Upper lobe of left lung (tissue), 6 donors: ENCODE data around the gene RAPGEF2. TPM values are rescaled to one million over a fixed set of nuclear protein-coding genes. Genes with fewer than 3 reads are reported as not detected.
A peak's percentile ranks its signal among the peaks of the same experiment; 100 is the strongest.

Experiments used
- ATAC-seq, 2 donors: fragments of 200-7000 bp; cut with Tn5 transposase; one replicate each; pipeline ENCODE4 v1.9.1; 2022; ENCODE audit warnings: mild to moderate bottlenecking in 2 of 2, moderate library complexity in 2 of 2; ENCODE audit not compliant: low FRiP score in 2 of 2
- DNase-seq, 2 donors: peaks; one replicate each; pipeline ENCODE4 v3.0.0-alpha.2; 2019 to 2020
- H3K27ac ChIP-seq, 4 donors: fragments of 200-600 bp; sonication (generic); one replicate each; pipeline ENCODE4 v1.5.1; 2016 to 2019
- H3K27me3 ChIP-seq, 4 donors: fragments of 200-600 bp; sonication (generic); one replicate each; pipeline ENCODE4 v1.5.1; 2017 to 2019
- H3K36me3 ChIP-seq, 4 donors: fragments of 200-600 bp; sonication (generic); one replicate each; pipeline ENCODE4 v1.5.1; 2016 to 2019
- H3K4me1 ChIP-seq, 4 donors: fragments of 200-600 bp; sonication (generic); one replicate each; pipeline ENCODE4 v1.5.1; 2018 to 2019
- H3K4me3 ChIP-seq, 4 donors: fragments of 200-600 bp; sonication (generic); one replicate each; pipeline ENCODE4 v1.5.1; 2017 to 2019; ENCODE audit warnings: mild to moderate bottlenecking in 2 of 4, moderate library complexity in 1 of 4
- H3K9me3 ChIP-seq, 4 donors: fragments of 200-600 bp; sonication (generic); one replicate each; pipeline ENCODE4 v1.5.1; 2018 to 2019
- CTCF ChIP-seq, 6 experiments: fragments of 450-650 bp in 4 of 6; fragments of 200-600 bp in 2 of 6; sonication (generic) in 2 of 6; IDR thresholded peaks; one replicate each; pipeline ENCODE4 v1.5.1; 2016 to 2019; ENCODE audit warnings: antibody characterized with exemption in 6 of 6
- EP300 ChIP-seq, 4 donors: sonication (generic); formaldehyde crosslinking; IDR thresholded peaks; one replicate each; pipeline ENCODE4 v1.5.1; 2017; ENCODE audit warnings: antibody characterized with exemption in 4 of 4, control low read depth in 2 of 4
- POLR2A ChIP-seq, 4 donors: fragments of 450-650 bp; IDR thresholded peaks; one replicate each; pipeline ENCODE4 v1.5.1; 2016 to 2017; ENCODE audit warnings: antibody characterized with exemption in 4 of 4, mild to moderate bottlenecking in 2 of 4
- POLR2AphosphoS5 ChIP-seq, 2 donors: sonication (generic); formaldehyde crosslinking; IDR thresholded peaks; one replicate each; pipeline ENCODE4 v1.5.1; 2017; ENCODE audit warnings: antibody characterized with exemption in 2 of 2
- WGBS, 2 donors: methylation state at CpG; one replicate each; pipeline ENCODE4 v1.1.5; 2017 to 2018; 5-methylcytosine and 5-hydroxymethylcytosine counted together
- total RNA-seq, 6 donors: library from RNA; depleted of rRNA in 4 of 6; stranded (reverse); fragments of >200 nt in 4 of 6; gene quantifications; one replicate each; pipeline versions ENCODE4 v1.1.0 to v1.2.1, GENCODE V29; 2016 to 2021
- donor health status: DM: no; HTN: no; CAD: no; lungs with moderate emphysema.
- donor health status: DM: no; HTN: yes; CAD: no; lungs with severe emphysema.

The RAPGEF2 gene
- total RNA-seq, 6 donors from 2014 or later = 53.3 to 122 (median 66.3) TPM

- 87 to 89% methylated on average over 4 of the region's 4 CpGs for WGBS, 2 donors
- no peak for ATAC-seq
- TF ChIP-seq CTCF (IDR thresholded peaks at IDR 0.05) (no peak), POLR2AphosphoS5 (IDR thresholded peaks at IDR 0.05) (no peak), POLR2A (IDR thresholded peaks at IDR 0.05) (no peak), EP300 (IDR thresholded peaks at IDR 0.05) (no peak)
Measured at GRCh38 chr4:159222043-159222552, 119.2 kb downstream of the RAPGEF2 start.

GRCh38 chr4:159224408-159224807 lies 121.5 kb downstream of the RAPGEF2 start:
- no peak overlapping the region for H3K27ac ChIP-seq
- no peaks in the 10 kb centered on the region for H3K27me3 ChIP-seq
- ATAC-seq = no peak
- H3K4me1 ChIP-seq = peaks cover 14 to 41% (median 22%) of the 10 kb centered on the region in 4 donors
- no peak for DNase-seq
- 97 to 99% methylated on average over 3 of the region's 3 CpGs for WGBS, 2 donors
- no peaks in the 10 kb centered on the region for H3K36me3 ChIP-seq
- TF ChIP-seq POLR2A (IDR thresholded peaks at IDR 0.05) = no peak
- no peak for TF ChIP-seq EP300 (IDR thresholded peaks at IDR 0.05)
- TF ChIP-seq CTCF (IDR thresholded peaks at IDR 0.05) = no peak
- no peak for TF ChIP-seq POLR2AphosphoS5 (IDR thresholded peaks at IDR 0.05)
- no peak overlapping the region for H3K4me3 ChIP-seq
- H3K9me3 ChIP-seq = no peaks in the 10 kb centered on the region

More at GRCh38 chr4:159222043-159222552, 119.2 kb downstream of the RAPGEF2 start:
- Histone ChIP-seq H3K4me1 (peaks cover 2 to 19% (median 12%) of the 10 kb centered on the region in 4 donors), H3K4me3 (no peak overlapping the region), H3K27me3 (no peaks in the 10 kb centered on the region), H3K9me3 (no peaks in the 10 kb centered on the region), H3K27ac (no peak overlapping the region), H3K36me3 (no peaks in the 10 kb centered on the region)
- DNase-seq = no peak

- peaks cover 14 to 28% (median 17%) of the 10 kb centered on the region in 4 donors for H3K4me1 ChIP-seq
- H3K4me3 ChIP-seq = no peak overlapping the region
- no peaks in the 10 kb centered on the region for H3K36me3 ChIP-seq
- DNase-seq = no peak
- ATAC-seq = peak in 1 of 2 donors; percentile 39
- no peaks in the 10 kb centered on the region for H3K27me3 ChIP-seq
- no peak for TF ChIP-seq POLR2AphosphoS5 (IDR thresholded peaks at IDR 0.05)
- TF ChIP-seq CTCF (IDR thresholded peaks at IDR 0.05) = no peak
- no peak for TF ChIP-seq POLR2A (IDR thresholded peaks at IDR 0.05)
- TF ChIP-seq EP300 (IDR thresholded peaks at IDR 0.05) = no peak
- peak overlapping the region; percentile 42 to 74 (median 66) for H3K27ac ChIP-seq
- no peaks in the 10 kb centered on the region for H3K9me3 ChIP-seq
- WGBS, 2 donors = 52 to 61% methylated on average over 3 of the region's 3 CpGs
Measured at GRCh38 chr4:159227378-159227777, 124.5 kb downstream of the RAPGEF2 start.

GRCh38 chr4:159227984-159228383 lies 125.1 kb downstream of the RAPGEF2 start:
- no peaks in the 10 kb centered on the region for H3K27me3 ChIP-seq
- TF ChIP-seq CTCF (IDR thresholded peaks at IDR 0.05) (peak in 2 of 6 experiments; percentile 21 to 65), EP300 (IDR thresholded peaks at IDR 0.05) (peak in 2 of 4 donors; percentile 56 to 65), POLR2AphosphoS5 (IDR thresholded peaks at IDR 0.05) (peak; percentile 41 to 71), POLR2A (IDR thresholded peaks at IDR 0.05) (no peak)
- H3K4me1 ChIP-seq = peaks cover 14 to 26% (median 16%) of the 10 kb centered on the region in 4 donors
- H3K9me3 ChIP-seq = no peaks in the 10 kb centered on the region
- peak overlapping the region; percentile 42 to 74 (median 66) for H3K27ac ChIP-seq
- H3K36me3 ChIP-seq = no peaks in the 10 kb centered on the region
- peak overlapping the region in 2 of 4 donors; percentile 34 to 35 for H3K4me3 ChIP-seq
- DNase-seq = peak in 1 of 2 donors; percentile 84
- 21 to 27% methylated on average over 11 of the region's 11 CpGs for WGBS, 2 donors
- peak; percentile 93 to 95 for ATAC-seq

- H3K27ac ChIP-seq = peak overlapping the region; percentile 41 to 74 (median 45)
- peaks cover 14 to 26% (median 16%) of the 10 kb centered on the region in 4 donors for H3K4me1 ChIP-seq
- DNase-seq (no peak), ATAC-seq (peak; percentile 37 to 87)
- H3K9me3 ChIP-seq = no peaks in the 10 kb centered on the region
- no peaks in the 10 kb centered on the region for H3K36me3 ChIP-seq
- H3K27me3 ChIP-seq = no peaks in the 10 kb centered on the region
- 48 to 57% methylated on average over 6 of the region's 6 CpGs for WGBS, 2 donors
- peak overlapping the region in 1 of 4 donors; percentile 10 for H3K4me3 ChIP-seq
- TF ChIP-seq CTCF (IDR thresholded peaks at IDR 0.05) (no peak), POLR2AphosphoS5 (IDR thresholded peaks at IDR 0.05) (no peak), POLR2A (IDR thresholded peaks at IDR 0.05) (no peak), EP300 (IDR thresholded peaks at IDR 0.05) (peak in 2 of 4 donors; percentile 46 to 63)
Measured at GRCh38 chr4:159229164-159229563, 126.3 kb downstream of the RAPGEF2 start.
